ENCODE measurements around the gene MYEOV. TPM values are rescaled to one million over a fixed set of nuclear protein-coding genes. Genes with fewer than 3 reads are reported as not detected.

The MYEOV gene
- total and polyA plus RNA-seq, 4 donors: 0.37 to 0.82 (median 0.64) TPM

DNA sequence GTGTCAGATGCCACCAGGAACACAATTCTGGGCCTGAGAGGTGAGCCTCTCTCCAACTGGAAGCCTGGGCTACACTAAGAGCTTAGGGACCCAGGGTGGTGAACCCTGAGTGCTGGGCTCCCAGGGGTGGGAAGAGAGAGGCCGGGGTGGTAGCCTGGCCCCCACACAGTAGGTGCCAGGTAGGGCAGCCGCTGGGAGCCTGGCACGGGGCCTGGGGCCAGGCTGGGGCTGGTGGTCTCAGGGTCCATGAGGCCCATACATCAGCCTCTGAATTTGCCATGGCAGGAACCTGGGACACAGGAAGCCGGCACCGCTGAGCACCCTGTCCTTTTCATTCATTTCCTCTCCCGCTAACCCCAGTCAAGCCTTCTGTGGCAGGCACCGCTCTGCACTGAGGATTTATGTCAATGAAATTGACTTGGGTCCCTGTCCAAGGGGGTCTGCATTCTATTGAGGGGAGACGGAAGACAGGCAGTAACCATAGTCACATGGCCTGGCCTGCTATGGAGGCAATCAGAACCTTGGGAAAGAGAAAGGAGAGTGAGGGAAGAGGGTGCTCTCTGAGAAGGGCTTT, 8.6 kb downstream of the MYEOV start:
- H3K27me3 ChIP-seq (ENCODE audit: control insufficient read depth in 3 of 3, insufficient read depth in 3 of 3, low read length in 2 of 3): no peaks in the 10 kb centered on the region
- no peak overlapping the region for H3K9ac ChIP-seq (ENCODE audit: insufficient read depth in 1 of 2, low read length in 2 of 2)
- peaks cover 0 to 2% (median 0%) of the 10 kb centered on the region in 4 donors for H3K9me3 ChIP-seq (ENCODE audit: control insufficient read depth in 4 of 4, insufficient read depth in 3 of 4, low read length in 3 of 4)
- H3K4me3 ChIP-seq: no peak overlapping the region
- peaks cover 4 to 36% (median 20%) of the 10 kb centered on the region in 5 donors for H3K4me1 ChIP-seq (ENCODE audit: control insufficient read depth in 5 of 5, insufficient read depth in 5 of 5, low read length in 5 of 5)
- TF ChIP-seq, protein P1, sequence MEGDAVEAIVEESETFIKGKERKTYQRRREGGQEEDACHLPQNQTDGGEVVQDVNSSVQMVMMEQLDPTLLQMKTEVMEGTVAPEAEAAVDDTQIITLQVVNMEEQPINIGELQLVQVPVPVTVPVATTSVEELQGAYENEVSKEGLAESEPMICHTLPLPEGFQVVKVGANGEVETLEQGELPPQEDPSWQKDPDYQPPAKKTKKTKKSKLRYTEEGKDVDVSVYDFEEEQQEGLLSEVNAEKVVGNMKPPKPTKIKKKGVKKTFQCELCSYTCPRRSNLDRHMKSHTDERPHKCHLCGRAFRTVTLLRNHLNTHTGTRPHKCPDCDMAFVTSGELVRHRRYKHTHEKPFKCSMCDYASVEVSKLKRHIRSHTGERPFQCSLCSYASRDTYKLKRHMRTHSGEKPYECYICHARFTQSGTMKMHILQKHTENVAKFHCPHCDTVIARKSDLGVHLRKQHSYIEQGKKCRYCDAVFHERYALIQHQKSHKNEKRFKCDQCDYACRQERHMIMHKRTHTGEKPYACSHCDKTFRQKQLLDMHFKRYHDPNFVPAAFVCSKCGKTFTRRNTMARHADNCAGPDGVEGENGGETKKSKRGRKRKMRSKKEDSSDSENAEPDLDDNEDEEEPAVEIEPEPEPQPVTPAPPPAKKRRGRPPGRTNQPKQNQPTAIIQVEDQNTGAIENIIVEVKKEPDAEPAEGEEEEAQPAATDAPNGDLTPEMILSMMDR (IDR thresholded peaks at IDR 0.05; ENCODE audit: control extremely low read depth, extremely low read depth): no peak
- WGBS, 2 donors: 87 to 93% methylated on average over 8 of the region's 8 CpGs
- no peak for ATAC-seq (ENCODE audit: insufficient read depth, low FRiP score)
- no peak for DNase-seq
- H3K36me3 ChIP-seq (ENCODE audit: control insufficient read depth in 4 of 4, insufficient read depth in 4 of 4, low read length in 4 of 4): no peaks in the 10 kb centered on the region
- peak overlapping the region in 1 of 2 donors; percentile 23 for H3K27ac ChIP-seq (ENCODE audit: low read depth in 1 of 2, low read length in 1 of 2)

DNA sequence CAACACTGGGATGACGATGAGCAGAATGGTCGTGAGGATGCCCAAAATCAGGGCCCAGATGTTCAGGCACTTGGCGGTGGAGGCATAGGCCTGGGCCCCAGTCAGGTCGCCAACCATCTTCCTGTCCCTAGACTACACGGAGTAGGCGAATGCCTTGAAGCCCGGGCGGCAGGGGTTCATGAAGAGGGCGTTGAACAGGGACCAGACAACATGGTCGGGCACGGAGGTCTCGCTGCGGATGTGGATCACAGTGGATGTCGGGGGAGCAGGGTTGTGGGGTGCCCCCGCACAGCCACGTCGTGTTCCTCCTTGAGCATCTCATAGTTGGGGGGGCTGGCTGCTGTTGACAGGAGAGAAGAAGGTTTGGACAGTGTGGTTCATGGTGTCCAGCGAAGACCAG, 9.5 kb downstream of the MYEOV start:
- H3K4me1 ChIP-seq (ENCODE audit: control insufficient read depth in 5 of 5, insufficient read depth in 5 of 5, low read length in 5 of 5): peaks cover 3 to 29% (median 11%) of the 10 kb centered on the region in 5 donors
- no peaks in the 10 kb centered on the region for H3K36me3 ChIP-seq (ENCODE audit: control insufficient read depth in 4 of 4, insufficient read depth in 4 of 4, low read length in 4 of 4)
- whole genome bisulfite sequencing, 2 donors: 93 to 96% methylated on average over 17 to 18 of the region's 18 CpGs
- no peak overlapping the region for H3K4me3 ChIP-seq
- no peaks in the 10 kb centered on the region for H3K27me3 ChIP-seq (ENCODE audit: control insufficient read depth in 3 of 3, insufficient read depth in 3 of 3, low read length in 2 of 3)
- TF ChIP-seq, protein P1 (IDR thresholded peaks at IDR 0.05; ENCODE audit: control extremely low read depth, extremely low read depth): no peak
- no peak for DNase-seq
- H3K27ac ChIP-seq (ENCODE audit: low read depth in 1 of 2, low read length in 1 of 2): no peak overlapping the region
- no peak overlapping the region for H3K9ac ChIP-seq (ENCODE audit: insufficient read depth in 1 of 2, low read length in 2 of 2)
- H3K9me3 ChIP-seq (ENCODE audit: control insufficient read depth in 4 of 4, insufficient read depth in 3 of 4, low read length in 3 of 4): peaks cover 0 to 2% (median 0%) of the 10 kb centered on the region in 4 donors
- no peak for ATAC-seq (ENCODE audit: insufficient read depth, low FRiP score)

DNA sequence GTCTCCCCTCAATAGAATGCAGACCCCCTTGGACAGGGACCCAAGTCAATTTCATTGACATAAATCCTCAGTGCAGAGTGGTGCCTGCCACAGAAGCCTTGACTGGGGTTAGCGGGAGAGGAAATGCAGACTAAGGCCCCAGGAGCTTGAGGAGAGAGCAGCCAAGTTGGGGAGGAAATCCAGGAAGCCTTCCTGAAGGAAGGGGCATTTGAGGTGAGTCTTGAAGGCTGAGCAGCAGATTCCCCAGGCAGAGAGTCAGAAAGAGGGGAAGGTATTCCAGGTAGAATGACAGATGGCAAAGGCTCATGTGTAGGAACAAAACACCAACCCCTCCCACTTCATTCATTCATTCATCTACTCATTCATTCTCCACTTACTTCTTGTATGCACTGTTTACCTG, 10.3 kb downstream of the MYEOV start:
- H3K9ac ChIP-seq (ENCODE audit: insufficient read depth in 1 of 2, low read length in 2 of 2): no peak overlapping the region
- no peaks in the 10 kb centered on the region for H3K27me3 ChIP-seq (ENCODE audit: control insufficient read depth in 3 of 3, insufficient read depth in 3 of 3, low read length in 2 of 3)
- H3K4me1 ChIP-seq (ENCODE audit: control insufficient read depth in 5 of 5, insufficient read depth in 5 of 5, low read length in 5 of 5): peaks cover 3 to 26% (median 5%) of the 10 kb centered on the region in 5 donors
- no peak for ATAC-seq (ENCODE audit: insufficient read depth, low FRiP score)
- H3K9me3 ChIP-seq (ENCODE audit: control insufficient read depth in 4 of 4, insufficient read depth in 3 of 4, low read length in 3 of 4): peaks cover 0 to 2% (median 0%) of the 10 kb centered on the region in 4 donors
- TF ChIP-seq, protein P1 (IDR thresholded peaks at IDR 0.05; ENCODE audit: control extremely low read depth, extremely low read depth): no peak
- no peak overlapping the region for H3K27ac ChIP-seq (ENCODE audit: low read depth in 1 of 2, low read length in 1 of 2)
- DNase-seq: no peak
- 53 to 97% methylated on average over 1 of the region's 1 CpG for WGBS, 2 donors
- H3K4me3 ChIP-seq: no peak overlapping the region
- no peaks in the 10 kb centered on the region for H3K36me3 ChIP-seq (ENCODE audit: control insufficient read depth in 4 of 4, insufficient read depth in 4 of 4, low read length in 4 of 4)

DNA sequence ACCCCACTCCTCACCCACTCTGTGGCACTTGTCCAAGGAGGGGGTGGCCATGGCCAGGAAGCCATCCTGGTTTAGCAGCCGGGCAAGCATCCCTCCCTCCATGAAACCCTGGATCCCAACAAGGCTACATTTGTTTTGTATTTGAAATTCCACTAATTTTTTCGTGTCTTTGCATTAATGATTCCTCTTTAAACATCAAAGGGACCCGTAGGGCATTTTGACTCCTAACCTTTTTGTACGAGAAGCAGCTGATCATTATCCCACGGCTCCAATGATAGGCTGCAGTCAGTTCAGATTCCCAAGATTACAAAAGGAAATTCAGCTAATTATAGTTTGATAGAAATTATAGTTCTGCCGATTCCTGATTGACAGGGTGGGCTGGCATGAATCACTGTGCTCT, 10.7 kb downstream of the MYEOV start:
- no peak overlapping the region for H3K27ac ChIP-seq (ENCODE audit: low read depth in 1 of 2, low read length in 1 of 2)
- TF ChIP-seq, protein P1 (IDR thresholded peaks at IDR 0.05; ENCODE audit: control extremely low read depth, extremely low read depth): no peak
- no peaks in the 10 kb centered on the region for H3K27me3 ChIP-seq (ENCODE audit: control insufficient read depth in 3 of 3, insufficient read depth in 3 of 3, low read length in 2 of 3)
- no peak for DNase-seq
- no peak for ATAC-seq (ENCODE audit: insufficient read depth, low FRiP score)
- no peaks in the 10 kb centered on the region for H3K36me3 ChIP-seq (ENCODE audit: control insufficient read depth in 4 of 4, insufficient read depth in 4 of 4, low read length in 4 of 4)
- H3K9me3 ChIP-seq (ENCODE audit: control insufficient read depth in 4 of 4, insufficient read depth in 3 of 4, low read length in 3 of 4): peaks cover 0 to 2% (median 0%) of the 10 kb centered on the region in 4 donors
- WGBS, 2 donors: 73 to 84% methylated on average over 6 of the region's 6 CpGs
- peaks cover 3 to 30% (median 8%) of the 10 kb centered on the region in 5 donors for H3K4me1 ChIP-seq (ENCODE audit: control insufficient read depth in 5 of 5, insufficient read depth in 5 of 5, low read length in 5 of 5)
- no peak overlapping the region for H3K4me3 ChIP-seq
- no peak overlapping the region for H3K9ac ChIP-seq (ENCODE audit: insufficient read depth in 1 of 2, low read length in 2 of 2)

All from lung (tissue), 12 donors.